K562 (cell line): ENCODE data around the gene AJM1. TPM values are rescaled to one million over a fixed set of nuclear protein-coding genes. Genes with fewer than 3 reads are reported as not detected.

Experiments used
- ATAC-seq: fragments of 200-7000 bp; cut with Tn5 transposase; 3 replicates; pipeline ENCODE4 v1.9.1; 2020; ENCODE audit warnings: moderate library complexity
- BruUV-seq: library from RNA; stranded (reverse); fragments of 400-500 nt; replicated peaks from 2 replicates; lab custom pipeline; 2021; lab: Mats Ljungman, UMichigan
- CTCF ChIA-PET: fragments of 300-600 bp; formaldehyde crosslinking; extraction: SDS; loops from one replicate; lab custom pipeline; 2021; ENCODE audit warnings: low intra/inter-chr PET ratio; lab: Yijun Ruan, JAX
- POLR2A ChIA-PET: fragments of 300-600, 350-650 bp; sonication (Branson Sonifier 250); formaldehyde crosslinking; extraction: SDS; loops from one replicate; lab custom pipeline; 2021; ENCODE audit warnings: antibody characterized with exemption, inconsistent platforms; lab: Yijun Ruan, JAX
- DNase-seq, 4 experiments: peaks; one replicate each; pipeline versions ENCODE4 v3.0.0 to v3.0.0-alpha.2; 2011 to 2018; ENCODE audit warnings: low spot score in 3 of 4, mixed read lengths in 3 of 4; ENCODE audit errors: extremely low read depth in 1 of 4
- FAIRE-seq: peaks from 2 replicates; lab custom pipeline; 2011; peaks lifted over from hg19 to GRCh38; lab: Jason Lieb, UNC
- H2AFZ ChIP-seq: 2 replicates; pipeline ENCODE4 v1.6.0; 2011; ENCODE audit warnings: low read depth, low read length, control low read depth, inconsistent platforms
- H3K27ac ChIP-seq: fragments of 200-600 bp; 3 replicates; pipeline ENCODE4 v1.8.0; 2011; ENCODE audit warnings: low read depth, mild to moderate bottlenecking, control low read depth, inconsistent platforms, low read length, moderate library complexity, mixed read lengths; ENCODE audit errors: extremely low read depth
- H3K27me3 ChIP-seq, 2 experiments: fragments of 300-600 bp in 1 of 2; 2 replicates in 1 of 2; 3 replicates in 1 of 2; pipeline versions ENCODE4 v1.6.0 to v1.8.0; 2011; ENCODE audit warnings: inconsistent platforms in 2 of 2, low read length in 2 of 2, mild to moderate bottlenecking in 1 of 2, mixed read lengths in 1 of 2, moderate library complexity in 1 of 2; ENCODE audit not compliant: control insufficient read depth in 2 of 2, insufficient read depth in 2 of 2
- H3K36me3 ChIP-seq: fragments of 300-600 bp; 3 replicates; pipeline ENCODE4 v1.8.0; 2011; ENCODE audit warnings: mild to moderate bottlenecking, low read length, inconsistent platforms; ENCODE audit not compliant: control insufficient read depth, insufficient read depth
- H3K4me1 ChIP-seq, 2 experiments: fragments of 200-600 bp in 1 of 2; replicated peaks in 1 of 2; 2 replicates in 1 of 2; 3 replicates in 1 of 2; pipeline versions ENCODE4 v1.5.1 to v1.8.0; 2011; ENCODE audit warnings: inconsistent platforms in 2 of 2, low read length in 2 of 2, mild to moderate bottlenecking in 1 of 2, mixed read lengths in 1 of 2, moderate library complexity in 1 of 2; ENCODE audit not compliant: control insufficient read depth in 2 of 2, insufficient read depth in 2 of 2
- H3K4me2 ChIP-seq: 2 replicates; pipeline ENCODE4 v1.6.1; 2011; ENCODE audit warnings: low read length, control low read depth, inconsistent platforms, mixed read lengths; ENCODE audit not compliant: insufficient read depth
- H3K4me3 ChIP-seq: fragments of 200-600 bp; sonication (generic), shearing (Covaris generic); 2 replicates; pipeline ENCODE4 v1.5.1; 2016; ENCODE audit warnings: control low read depth, inconsistent platforms
- H3K79me2 ChIP-seq: fragments of 200-600 bp; 3 replicates; pipeline ENCODE4 v1.8.0; 2011; ENCODE audit warnings: low read length, inconsistent platforms; ENCODE audit not compliant: control insufficient read depth, insufficient read depth
- H3K9ac ChIP-seq, 2 experiments: 2 replicates each; pipeline versions ENCODE4 v1.6.0 to v1.6.1; 2011; ENCODE audit warnings: low read depth in 2 of 2, low read length in 2 of 2, control low read depth in 1 of 2, inconsistent platforms in 1 of 2, mild to moderate bottlenecking in 1 of 2, mixed read lengths in 1 of 2; ENCODE audit not compliant: insufficient read depth in 1 of 2
- H3K9me1 ChIP-seq: one replicate; pipeline ENCODE4 v1.6.0; 2011; ENCODE audit warnings: inconsistent platforms, mild to moderate bottlenecking, low read length, moderate library complexity; ENCODE audit not compliant: control insufficient read depth, insufficient read depth
- H3K9me3 ChIP-seq: replicated peaks from 2 replicates; pipeline ENCODE4 v1.5.1; 2011; ENCODE audit warnings: low read depth, low read length, inconsistent platforms; ENCODE audit not compliant: control insufficient read depth, insufficient read depth
- H4K20me1 ChIP-seq: replicated peaks from 2 replicates; pipeline ENCODE4 v1.6.1; 2011; ENCODE audit warnings: low read length, inconsistent platforms, mixed read lengths; ENCODE audit not compliant: control insufficient read depth, insufficient read depth
- ELF1 ChIP-seq: fragments of 200-800 bp; sonication (Bioruptor generic); IDR thresholded peaks from 2 replicates; pipeline ENCODE4 v1.6.1; 2016; ENCODE audit warnings: missing genetic modification characterization, missing compliant biosample characterization
- MTF1 ChIP-seq: fragments of 250-450 bp; sonication (Bioruptor Pico); IDR thresholded peaks from 2 replicates; pipeline ENCODE4 v1.9.0; 2021; ENCODE audit warnings: moderate library complexity, mild to moderate bottlenecking, inconsistent platforms, borderline replicate concordance
- NCOA4 ChIP-seq: fragments of 450-650 bp; IDR thresholded peaks from 2 replicates; pipeline ENCODE4 v1.6.1; 2018; ENCODE audit warnings: mild to moderate bottlenecking; ENCODE audit not compliant: partially characterized antibody
- NFRKB ChIP-seq: fragments of 450-650 bp; IDR thresholded peaks from 2 replicates; pipeline ENCODE4 v1.6.1; 2016; ENCODE audit warnings: low read depth
- RNF2 ChIP-seq: sonication (generic); IDR thresholded peaks from 2 replicates; pipeline ENCODE4 v1.6.1; 2016
- TOE1 ChIP-seq, 2 experiments: fragments of 450-650 bp in 1 of 2; sonication (generic) in 1 of 2; formaldehyde crosslinking in 1 of 2; IDR thresholded peaks; 2 replicates each; pipeline versions ENCODE4 v1.7.1 to v1.8.0; 2016 to 2022; ENCODE audit warnings: borderline replicate concordance in 2 of 2, mild to moderate bottlenecking in 2 of 2, antibody characterized with exemption in 1 of 2, inconsistent platforms in 1 of 2, low read depth in 1 of 2, missing genetic modification reagents in 1 of 2, moderate library complexity in 1 of 2
- ZNF174 ChIP-seq: fragments of 250-450 bp; sonication (Bioruptor Pico); IDR thresholded peaks from 2 replicates; pipeline ENCODE4 v1.4.0; 2020; ENCODE audit warnings: mild to moderate bottlenecking
- WGBS: fragments of 100-300 bp; shearing (Covaris generic); methylation state at CpG from one replicate; pipeline ENCODE4 v1.1.6; 2016; ENCODE audit warnings: low coverage, mixed read lengths; ENCODE audit not compliant: insufficient coverage; ENCODE audit errors: missing lambda C conversion rate; 5-methylcytosine and 5-hydroxymethylcytosine counted together
- in situ Hi-C: fragments of 300-500 bp; cut with MboI; formaldehyde crosslinking; loops from 4 replicates; pipeline ENCODE4 v1.15.0; 2018; ENCODE audit warnings: inconsistent platforms, mixed read lengths
- intact Hi-C: fragments of 100-400 bp; cut with micrococcal nuclease; formaldehyde crosslinking; loops from 2 replicates; pipeline ENCODE4 v1.14.2; 2022
- polyA plus RNA-seq, 8 experiments: library from polyadenylated mRNA; depleted of rRNA in 4 of 8; stranded (reverse) in 5 of 8; unstranded in 3 of 8; fragments of >200 nt; fragmentation: Nextera tagmentation in 2 of 8; fragmentation: Illumina TruSeq in 1 of 8; extraction: Ambion mirVana in 2 of 8; extraction: Trizol in 1 of 8; gene quantifications; 2 replicates each; pipeline versions ENCODE4 v1.2.1 to v1.2.3, GENCODE V29; 2011 to 2014; ENCODE audit warnings: inconsistent platforms in 1 of 8, missing spikeins in 1 of 8
- total RNA-seq, 7 experiments: library from RNA; depleted of rRNA in 6 of 7; stranded (reverse); fragments of >200 nt in 6 of 7; fragmentation: Illumina TruSeq in 2 of 7; extraction: Trizol in 2 of 7; gene quantifications; 2 replicates each; pipeline versions ENCODE4 v1.2.1 to v1.2.3, GENCODE V29; 2011 to 2021; ENCODE audit warnings: low replicate concordance in 1 of 7
- TF ChIP-seq, protein P1 (sequence below), 2 experiments: fragments of 450-650 bp; IDR thresholded peaks; 2 replicates each; pipeline ENCODE4 v1.6.1; 2016
- TF ChIP-seq, protein P2 (sequence below): sonication (generic); IDR thresholded peaks from 2 replicates; pipeline ENCODE4 v1.6.1; 2016

Gene AJM1
- total and polyA plus RNA-seq, 9 of the 15 experiments (the other 6 are each of a cell fraction or from before 2014, with no cell fraction given): 0.01 to 3.7 (median 0.65) TPM; not detected in 1

DNA sequence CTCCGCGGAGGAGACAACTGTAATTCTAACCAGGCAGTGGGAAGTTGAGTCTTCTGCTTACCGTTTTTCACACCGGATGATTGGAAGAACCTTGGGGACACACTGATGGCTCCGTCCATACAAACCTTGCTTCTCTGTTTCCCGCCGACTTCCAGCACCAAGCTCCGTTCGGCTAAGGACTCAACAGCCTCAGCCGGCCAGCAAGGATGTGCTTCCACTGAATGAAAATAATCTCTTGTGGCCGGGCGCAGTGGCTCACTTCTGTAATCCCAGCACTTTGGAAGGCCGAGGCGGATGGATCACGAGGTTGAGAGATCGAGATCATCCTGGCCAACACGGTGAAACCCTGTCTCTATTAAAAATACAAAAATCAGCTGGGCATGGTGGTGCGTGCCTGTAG is 25.6 kb downstream of the AJM1 start:
- FAIRE-seq: no peak
- Histone ChIP-seq H3K36me3 (peaks cover 20% of the 10 kb centered on the region; the same call in 2 of the 3 replicates), H4K20me1 (0 out of 2 replicates have a peak, but pooled peaks cover 6% of the 10 kb centered on the region), H3K27me3 (no peaks in the 10 kb centered on the region), H3K4me2 (no peak overlapping the region), H2AFZ (no peak overlapping the region), H3K27ac (no peak overlapping the region), H3K9ac (0 out of 4 replicates have a peak overlapping the region, but pooled peaks of 1 of the 2 experiments have one; percentile 20), H3K79me2 (peaks cover 43% of the 10 kb centered on the region), H3K9me1 (peaks cover 4% of the 10 kb centered on the region), H3K4me1 (peaks cover 5 to 21% of the 10 kb centered on the region in 2 experiments; a peak in 3 of 5 replicates), H3K4me3 (no peak overlapping the region), H3K9me3 (no peaks in the 10 kb centered on the region; the same call in 1 of the 2 replicates)
- POLR2A ChIA-PET: interaction anchor here (0.6 to 2.3 kb wide), 2 partner anchors 14 to 21 kb away, joined by 3 to 15 read pairs; no protein-coding TSS in a partner anchor
- CTCF ChIA-PET: no interaction called here
- BruUV-seq: no TSS peak
- TF ChIP-seq RNF2: no peak
- TF ChIP-seq, protein P1, sequence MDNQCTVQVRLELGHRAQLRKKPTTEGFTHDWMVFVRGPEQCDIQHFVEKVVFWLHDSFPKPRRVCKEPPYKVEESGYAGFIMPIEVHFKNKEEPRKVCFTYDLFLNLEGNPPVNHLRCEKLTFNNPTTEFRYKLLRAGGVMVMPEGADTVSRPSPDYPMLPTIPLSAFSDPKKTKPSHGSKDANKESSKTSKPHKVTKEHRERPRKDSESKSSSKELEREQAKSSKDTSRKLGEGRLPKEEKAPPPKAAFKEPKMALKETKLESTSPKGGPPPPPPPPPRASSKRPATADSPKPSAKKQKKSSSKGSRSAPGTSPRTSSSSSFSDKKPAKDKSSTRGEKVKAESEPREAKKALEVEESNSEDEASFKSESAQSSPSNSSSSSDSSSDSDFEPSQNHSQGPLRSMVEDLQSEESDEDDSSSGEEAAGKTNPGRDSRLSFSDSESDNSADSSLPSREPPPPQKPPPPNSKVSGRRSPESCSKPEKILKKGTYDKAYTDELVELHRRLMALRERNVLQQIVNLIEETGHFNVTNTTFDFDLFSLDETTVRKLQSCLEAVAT (IDR thresholded peaks at IDR 0.05): 0 out of 4 replicates have a peak, but pooled peaks of 1 of the 2 experiments have one; percentile 42
- 95% methylated on average over 18 of the region's 18 CpGs for WGBS
- ATAC-seq: no peak
- in situ Hi-C loops: no loop called here
- no peak for DNase-seq
- intact Hi-C loops: no loop called here

DNA sequence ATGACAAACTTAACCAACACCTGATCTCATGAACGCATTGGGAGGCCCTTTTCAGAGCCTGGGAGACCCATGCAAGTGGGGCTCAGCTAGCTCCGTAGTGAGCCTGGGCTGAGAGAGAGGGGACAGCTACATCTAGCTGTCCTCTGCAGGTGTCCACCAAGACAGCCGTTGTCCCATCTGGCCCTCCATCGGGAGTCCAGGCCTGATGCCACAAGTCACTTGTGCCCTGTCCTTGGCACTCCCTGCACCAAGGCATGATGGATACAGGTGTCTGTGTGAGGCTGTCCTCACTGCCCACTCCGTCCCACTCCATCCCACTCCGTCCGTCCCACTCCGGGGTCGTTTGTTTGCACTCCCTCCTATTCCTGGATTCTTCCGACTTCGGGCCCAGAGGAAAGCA is 26.4 kb downstream of the AJM1 start:
- no peak for DNase-seq
- no TSS peak for BruUV-seq
- no peak for ATAC-seq
- no peak for FAIRE-seq
- H3K9ac ChIP-seq: 0 out of 4 replicates have a peak overlapping the region, but pooled peaks of 1 of the 2 experiments have one; percentile 5
- no peak overlapping the region for H3K4me3 ChIP-seq
- H3K9me3 ChIP-seq: no peaks in the 10 kb centered on the region; the same call in 1 of the 2 replicates
- TF ChIP-seq ELF1 (tag): no peak
- TF ChIP-seq NCOA4: no peak
- no peak for TF ChIP-seq ZNF174 (CRISPR knock-in tag)
- no peak for TF ChIP-seq NFRKB
- TF ChIP-seq, protein P2, sequence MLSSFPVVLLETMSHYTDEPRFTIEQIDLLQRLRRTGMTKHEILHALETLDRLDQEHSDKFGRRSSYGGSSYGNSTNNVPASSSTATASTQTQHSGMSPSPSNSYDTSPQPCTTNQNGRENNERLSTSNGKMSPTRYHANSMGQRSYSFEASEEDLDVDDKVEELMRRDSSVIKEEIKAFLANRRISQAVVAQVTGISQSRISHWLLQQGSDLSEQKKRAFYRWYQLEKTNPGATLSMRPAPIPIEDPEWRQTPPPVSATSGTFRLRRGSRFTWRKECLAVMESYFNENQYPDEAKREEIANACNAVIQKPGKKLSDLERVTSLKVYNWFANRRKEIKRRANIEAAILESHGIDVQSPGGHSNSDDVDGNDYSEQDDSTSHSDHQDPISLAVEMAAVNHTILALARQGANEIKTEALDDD: no peak
- no peak for TF ChIP-seq TOE1 (IDR thresholded peaks at IDR 0.05; ENCODE audit: borderline replicate concordance)
- TF ChIP-seq TOE1 (CRISPR knock-in tag; IDR thresholded peaks at IDR 0.05; ENCODE audit: borderline replicate concordance, low read depth): no peak
- no peak for TF ChIP-seq MTF1 (CRISPR knock-in tag)
- H3K4me1 ChIP-seq: peaks cover 5 to 21% of the 10 kb centered on the region in 2 experiments; a peak in 3 of 5 replicates
- 83% methylated on average over 10 of the region's 11 CpGs for WGBS
- H4K20me1 ChIP-seq: 0 out of 2 replicates have a peak, but pooled peaks cover 6% of the 10 kb centered on the region
- H3K9me1 ChIP-seq: peaks cover 4% of the 10 kb centered on the region
- ChIA-PET CTCF (no interaction called here), POLR2A (interaction anchor here (0.6 to 1.6 kb wide), 3 partner anchors 12 to 22 kb away, joined by 3 to 4 read pairs (median 3); no protein-coding TSS in a partner anchor)
- no peak overlapping the region for H3K27ac ChIP-seq
- in situ Hi-C loops (no loop called here), intact Hi-C loops (no loop called here)
- H2AFZ ChIP-seq: no peak overlapping the region
- no peaks in the 10 kb centered on the region for H3K27me3 ChIP-seq
- peaks cover 41% of the 10 kb centered on the region for H3K79me2 ChIP-seq
- no peak overlapping the region for H3K4me2 ChIP-seq
- H3K36me3 ChIP-seq: peaks cover 13% of the 10 kb centered on the region; the same call in 2 of the 3 replicates
